GM21390 (cell line): ENCODE data around the gene LRP1B.
"Not testable (repeated sequence)": the region's sequence is repeated elsewhere in the genome, so short reads cannot be mapped to it uniquely, and the experiment has no call there.

Experiments used
- ATAC-seq: cut with Tn5 transposase; IDR thresholded peaks from one replicate; pipeline ENCODE4 v1.9.1; 2021; ENCODE audit not compliant: unreplicated experiment

The LRP1B gene

DNA sequence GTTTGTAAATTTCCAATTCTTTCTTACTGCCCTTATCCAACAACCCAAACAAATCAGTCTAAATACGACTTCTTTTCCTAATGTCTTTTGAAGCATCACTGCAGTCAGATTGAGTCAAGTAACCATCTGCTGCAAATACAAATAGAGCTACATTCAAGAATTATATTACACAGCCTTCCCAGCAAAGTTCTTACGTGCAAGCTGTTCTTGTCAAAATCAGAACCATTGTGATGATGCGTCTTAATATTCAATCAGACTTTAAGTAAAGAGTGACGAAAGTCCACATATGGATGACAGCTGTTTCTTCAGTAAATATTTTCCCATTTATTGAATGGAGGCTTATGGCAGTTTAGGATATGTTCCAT is 943.8 kb downstream of the LRP1B start:
- ATAC-seq = no peak

DNA sequence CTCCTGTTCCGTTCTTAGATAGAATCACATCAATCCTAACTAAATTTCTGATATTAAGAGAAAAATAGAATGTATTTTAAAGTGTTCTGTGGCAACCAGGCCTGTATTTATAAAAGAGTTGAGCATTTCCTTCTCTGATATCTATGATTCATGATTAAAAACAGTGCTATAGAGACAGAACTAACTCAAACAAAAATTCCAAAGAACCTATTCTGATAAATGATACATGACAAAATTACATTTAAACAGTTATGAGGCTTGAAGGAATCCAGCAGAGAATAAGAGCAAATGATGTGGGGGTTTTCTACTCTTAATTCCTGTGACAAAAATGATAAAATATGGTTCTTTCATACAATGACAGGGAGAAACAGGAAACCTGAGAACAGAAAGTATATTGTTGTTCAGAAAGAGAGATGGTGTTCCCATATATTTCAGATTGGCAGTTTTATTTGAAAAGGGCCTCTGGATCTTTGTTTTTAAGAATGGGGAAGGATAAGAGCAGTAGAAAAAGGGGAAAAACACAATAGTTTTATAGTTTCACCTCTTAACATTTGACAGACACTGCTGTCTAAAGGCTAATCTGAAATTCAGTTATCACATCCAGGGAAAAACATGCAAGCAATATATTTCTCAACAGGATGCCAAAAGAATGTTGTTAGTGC is 944.3 kb downstream of the LRP1B start:
- ATAC-seq = no peak

DNA sequence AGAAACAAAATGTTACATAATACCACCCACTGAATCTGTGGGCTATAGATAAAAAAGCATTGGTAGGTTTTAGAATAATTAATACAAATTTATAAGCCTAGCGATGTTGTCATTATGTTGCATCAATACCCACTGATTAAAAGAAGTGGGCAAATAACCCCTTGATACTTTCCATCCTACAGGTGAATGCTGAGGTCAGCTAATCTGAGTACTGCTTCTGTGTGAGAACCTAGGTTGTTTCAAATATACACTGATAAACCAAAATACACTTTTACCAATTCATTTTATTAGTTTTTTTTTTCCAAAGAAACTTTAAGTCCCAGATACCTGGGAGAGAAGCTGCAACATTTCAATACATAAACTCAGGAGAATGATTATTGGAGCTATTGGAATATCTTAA is 948.6 kb downstream of the LRP1B start:
- ATAC-seq = no peak

DNA sequence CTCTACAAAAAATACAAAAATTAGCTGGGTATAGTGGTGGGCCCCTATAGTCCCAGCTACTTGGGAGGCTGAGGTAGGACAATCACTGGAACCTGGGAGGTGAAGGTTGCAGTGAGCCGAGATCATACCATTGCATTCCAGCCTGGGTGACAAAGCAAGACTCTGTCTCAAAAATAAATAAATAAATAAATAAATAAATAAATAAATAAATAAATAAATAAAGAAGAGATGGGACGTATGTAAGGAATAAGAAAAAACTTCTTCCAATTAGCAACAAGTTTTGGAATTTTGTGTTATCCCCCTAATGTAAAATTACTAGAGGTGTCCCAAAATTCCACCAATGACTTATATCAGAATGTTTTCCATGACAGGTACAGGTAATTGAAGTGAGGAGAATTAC is 961.7 kb downstream of the LRP1B start:
- ATAC-seq = not testable (repeated sequence)

DNA sequence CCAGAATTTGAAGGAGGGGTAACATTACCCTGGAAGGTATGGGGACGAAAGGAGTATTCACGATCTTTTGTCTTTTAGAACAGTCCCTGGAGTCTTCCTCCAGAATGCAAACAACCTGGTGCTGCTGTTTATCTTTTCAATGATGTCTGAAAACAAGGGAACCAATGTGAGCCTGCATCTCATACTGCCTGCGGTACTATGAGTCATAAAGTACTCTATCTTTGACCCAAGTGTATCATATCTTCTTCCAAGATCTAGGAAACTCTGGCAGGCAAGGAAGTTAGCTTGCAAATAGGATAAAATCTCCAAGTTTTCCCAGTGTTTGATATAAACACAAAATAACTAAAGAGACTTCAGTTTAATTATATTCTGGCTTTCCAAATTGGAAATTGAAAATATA is 968.5 kb downstream of the LRP1B start:
- no peak for ATAC-seq

DNA sequence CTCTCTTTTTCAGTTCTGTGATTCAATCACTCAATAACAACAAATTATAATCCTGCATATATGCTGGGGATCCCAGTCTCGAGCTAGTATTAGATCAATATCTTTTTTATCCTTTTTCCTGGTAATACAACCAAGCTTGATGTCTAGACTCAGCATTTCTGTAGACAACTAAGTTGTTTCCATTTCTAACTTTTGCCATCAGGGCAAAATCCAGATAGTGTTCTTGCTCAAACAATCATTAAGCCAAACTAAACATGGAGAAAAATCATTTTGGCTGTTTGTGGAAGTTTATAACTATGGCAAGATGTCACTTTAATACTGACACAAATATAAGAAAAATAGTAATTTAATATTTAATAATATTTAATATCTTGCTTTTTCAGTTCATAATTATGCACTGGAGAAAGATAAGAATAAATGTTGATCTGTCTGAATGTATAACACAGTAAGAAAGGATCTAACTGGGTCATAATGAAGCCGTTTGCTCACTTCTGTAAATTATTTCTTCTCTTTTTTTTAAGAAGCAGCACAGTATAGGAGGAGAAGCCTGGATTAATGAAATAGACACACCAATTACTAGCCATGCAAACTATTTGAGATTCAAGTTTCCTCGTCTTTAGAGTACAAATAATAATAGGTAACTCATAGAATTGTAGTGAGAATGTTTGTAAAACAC is 979.1 kb downstream of the LRP1B start:
- no peak for ATAC-seq

DNA sequence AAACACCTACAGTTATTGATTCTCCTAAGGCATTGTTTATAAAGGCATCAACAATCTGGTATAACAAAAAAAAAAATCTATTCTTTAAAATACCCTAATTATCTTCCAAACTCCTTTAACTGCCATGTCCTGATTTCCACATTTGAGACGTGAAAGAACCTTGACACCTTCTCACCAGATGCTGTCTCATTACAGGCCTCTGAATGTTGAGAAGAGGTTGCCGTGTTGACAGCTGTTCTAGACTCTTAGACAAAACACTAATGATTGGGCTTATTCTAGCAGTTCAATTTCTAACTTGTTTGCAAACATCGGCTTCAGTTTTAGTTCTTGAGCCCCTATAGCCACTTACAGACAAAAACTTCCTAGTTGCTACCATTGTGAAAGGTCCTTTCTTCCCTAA is 988.8 kb downstream of the LRP1B start:
- ATAC-seq = no peak

DNA sequence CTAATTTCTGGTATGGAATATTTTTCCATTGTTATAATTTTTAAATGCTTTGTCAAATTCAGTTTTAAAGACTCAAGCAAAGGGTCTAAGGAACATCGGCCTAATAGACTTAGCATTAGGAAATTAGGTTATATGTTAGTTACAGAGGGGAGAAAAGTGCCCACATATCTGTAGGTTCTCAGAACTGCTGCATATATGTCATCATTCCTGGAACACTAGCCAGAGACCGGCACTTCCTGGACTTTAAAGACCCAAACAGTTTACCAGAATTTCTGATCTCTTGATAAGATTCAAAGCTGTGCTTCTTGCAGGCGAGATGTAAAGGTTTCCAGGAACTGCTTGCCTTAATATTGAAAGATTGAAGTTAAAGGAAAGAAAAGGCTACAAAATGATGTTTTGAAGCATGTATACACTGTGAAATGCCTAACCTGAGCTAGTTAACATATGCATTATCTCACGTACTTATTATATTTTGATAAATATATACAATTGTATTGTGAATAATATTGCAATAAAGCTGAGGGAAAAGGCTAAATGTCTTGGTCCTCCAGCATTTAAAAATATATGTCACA is 993.6 kb downstream of the LRP1B start:
- ATAC-seq = no peak

DNA sequence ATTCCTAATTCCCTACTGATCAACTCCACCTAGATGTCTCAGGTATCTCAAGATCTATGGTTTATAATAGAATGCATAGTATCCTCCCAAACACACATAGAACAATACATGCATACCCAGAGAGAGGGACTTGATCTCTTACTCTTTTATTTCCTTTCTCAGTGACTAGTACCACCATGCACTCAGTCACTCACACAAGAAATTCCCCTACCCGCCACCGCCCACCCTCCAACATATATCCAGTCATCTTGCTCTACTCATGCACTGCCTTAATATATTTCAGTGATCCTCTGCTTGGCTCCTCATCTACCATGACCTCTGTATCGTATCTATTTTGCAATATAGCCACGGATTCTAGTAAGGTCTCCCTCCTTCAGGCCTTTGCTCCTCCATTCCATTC is 996.9 kb downstream of the LRP1B start:
- no peak for ATAC-seq

DNA sequence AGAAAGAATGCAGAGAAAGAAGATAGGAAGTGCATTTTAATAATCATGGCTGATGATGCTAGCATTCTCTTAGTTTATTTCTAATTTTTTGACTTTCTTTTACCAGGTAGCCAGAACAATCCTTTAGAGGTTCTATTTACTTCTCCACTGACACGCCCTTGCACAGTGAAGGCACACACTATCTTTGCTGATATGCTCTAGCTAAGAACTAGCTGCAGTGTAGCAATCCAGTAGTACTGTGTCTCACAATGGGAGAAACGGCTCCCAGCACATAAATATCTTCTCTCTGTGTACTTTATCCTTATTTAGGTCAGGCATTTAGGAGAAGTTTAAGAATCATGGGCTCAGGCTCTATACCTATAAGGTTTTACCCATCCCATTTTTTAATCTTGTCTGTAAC is 1005.4 kb downstream of the LRP1B start:
- ATAC-seq = no peak

DNA sequence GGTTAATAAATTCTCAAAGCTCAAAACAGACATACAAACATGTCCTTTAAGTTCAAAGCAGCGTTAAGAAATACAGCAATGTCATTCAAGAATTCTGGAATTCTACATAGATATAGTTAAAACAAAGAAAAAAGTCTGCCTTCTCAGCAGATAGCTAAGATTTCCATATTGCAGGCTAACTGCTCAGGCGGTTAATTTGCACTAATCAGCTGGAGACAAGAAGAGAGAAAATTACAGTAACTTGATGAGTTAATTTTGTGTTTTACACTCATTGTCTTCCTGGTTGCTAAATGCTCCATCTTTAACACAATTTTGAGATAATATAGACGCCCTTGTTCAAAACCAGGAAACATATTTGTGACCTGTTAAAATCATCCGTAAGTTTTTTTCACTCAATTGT is 1012.0 kb downstream of the LRP1B start:
- no peak for ATAC-seq

DNA sequence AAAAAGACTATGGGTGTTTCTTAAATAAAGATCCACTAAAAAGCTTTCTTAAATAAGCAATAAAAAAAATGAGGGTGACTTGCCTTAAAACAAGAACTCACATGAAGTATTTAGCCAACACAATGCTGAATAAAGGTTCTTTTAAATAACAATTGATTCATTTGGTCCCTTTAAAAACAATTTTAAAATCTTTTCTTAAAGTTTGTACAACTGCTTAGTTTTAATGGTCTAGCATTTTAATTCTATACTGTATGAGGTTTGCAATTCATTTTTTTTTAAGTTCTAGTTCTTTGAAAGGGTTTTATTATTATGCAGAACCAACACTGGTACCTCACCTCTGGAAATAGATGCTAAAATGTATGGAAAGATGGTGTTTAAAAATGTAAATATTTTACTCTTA is 1017.5 kb downstream of the LRP1B start:
- no peak for ATAC-seq

DNA sequence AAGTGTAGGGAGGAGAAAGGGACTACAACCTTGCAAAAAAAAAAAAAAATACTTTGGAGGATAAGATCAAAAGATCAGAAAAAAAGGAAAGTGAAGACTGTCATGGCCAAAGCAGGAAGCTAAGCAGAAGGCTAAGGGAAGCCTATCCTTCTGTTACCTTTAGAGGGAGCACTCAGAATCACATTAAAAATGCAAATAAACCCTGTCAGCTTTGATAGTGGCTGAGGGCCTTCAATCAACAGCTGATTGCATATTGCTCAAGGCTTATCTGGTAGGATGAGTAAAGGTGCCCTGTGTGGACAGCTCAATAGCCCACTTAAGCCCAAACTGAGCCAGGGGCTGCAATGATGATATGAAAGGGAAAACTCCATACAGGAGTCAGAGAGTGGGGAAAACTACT is 1021.2 kb downstream of the LRP1B start:
- ATAC-seq = no peak

DNA sequence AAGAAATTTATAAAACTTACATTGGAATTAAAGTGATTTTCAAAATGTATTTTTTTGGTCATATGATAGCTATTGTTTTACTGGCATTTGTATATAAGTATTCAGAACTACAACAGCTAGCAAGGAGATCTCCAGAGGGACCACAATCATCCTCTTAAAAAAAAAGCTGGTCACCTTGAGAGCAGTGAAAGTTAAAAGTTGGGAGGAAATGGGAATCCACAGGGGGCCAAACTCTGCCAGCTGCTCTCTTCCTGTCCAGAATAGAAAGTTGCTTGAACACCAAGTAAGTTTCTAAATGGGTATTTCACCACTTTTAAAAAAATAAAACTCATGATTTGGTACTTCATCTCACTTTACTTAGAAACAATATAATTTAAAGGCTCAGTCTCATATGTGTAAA is 1025.1 kb downstream of the LRP1B start:
- no peak for ATAC-seq

DNA sequence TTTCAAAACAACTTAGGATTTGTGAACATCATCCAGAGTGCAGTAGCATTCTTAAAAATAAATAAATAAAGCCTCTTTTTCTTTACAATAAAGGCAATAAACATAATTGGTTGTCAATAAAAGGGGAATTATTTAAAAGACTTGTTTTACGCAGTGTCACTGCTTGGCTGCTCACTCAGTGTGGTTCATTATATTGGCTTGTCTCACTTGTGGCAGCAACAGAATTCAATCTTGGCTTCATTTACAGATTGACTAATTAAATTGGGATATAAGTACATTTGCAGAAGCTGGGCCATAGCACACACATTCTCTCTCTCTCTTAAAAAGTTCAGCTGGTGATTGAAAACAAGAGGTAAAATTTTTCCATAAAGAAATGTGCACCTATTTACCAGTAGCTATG is 1027.6 kb downstream of the LRP1B start:
- no peak for ATAC-seq

DNA sequence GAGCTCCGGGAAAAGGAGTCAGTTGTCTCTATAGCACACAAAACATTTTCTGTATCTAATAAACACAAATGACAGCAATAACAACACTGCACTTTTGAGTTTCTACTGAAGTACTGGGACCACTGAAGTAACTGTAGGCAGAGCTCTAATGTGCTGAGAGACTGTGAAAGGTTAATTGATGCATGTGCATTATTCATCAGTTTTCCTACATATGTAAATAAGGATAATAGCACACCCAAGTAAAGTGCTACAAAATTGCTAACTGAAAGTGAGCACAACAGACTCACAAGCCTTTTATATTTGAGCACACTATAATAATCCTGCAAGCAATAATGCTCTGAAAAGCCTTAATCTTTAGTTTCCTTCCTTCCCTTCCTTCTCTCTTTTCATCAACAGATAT is 1051.6 kb downstream of the LRP1B start:
- ATAC-seq = no peak

DNA sequence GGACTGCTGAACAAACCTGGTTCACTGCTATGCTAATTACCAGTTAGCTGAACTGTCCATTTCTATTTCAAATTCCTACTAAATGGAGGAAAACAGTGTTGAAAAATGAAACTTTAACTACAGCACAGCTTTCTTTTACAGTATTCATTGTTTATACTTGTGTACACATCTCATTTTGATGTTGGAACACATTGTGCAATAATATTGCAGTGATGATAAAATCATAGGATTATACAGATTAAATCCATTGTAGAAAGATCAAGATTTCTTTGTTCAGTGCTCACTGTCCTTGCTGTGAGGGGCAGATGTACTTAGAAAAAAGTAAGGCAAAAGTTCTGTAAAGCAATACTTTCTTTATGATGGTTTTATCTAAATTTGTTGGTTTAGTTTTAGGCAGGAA is 1055.1 kb downstream of the LRP1B start:
- no peak for ATAC-seq

DNA sequence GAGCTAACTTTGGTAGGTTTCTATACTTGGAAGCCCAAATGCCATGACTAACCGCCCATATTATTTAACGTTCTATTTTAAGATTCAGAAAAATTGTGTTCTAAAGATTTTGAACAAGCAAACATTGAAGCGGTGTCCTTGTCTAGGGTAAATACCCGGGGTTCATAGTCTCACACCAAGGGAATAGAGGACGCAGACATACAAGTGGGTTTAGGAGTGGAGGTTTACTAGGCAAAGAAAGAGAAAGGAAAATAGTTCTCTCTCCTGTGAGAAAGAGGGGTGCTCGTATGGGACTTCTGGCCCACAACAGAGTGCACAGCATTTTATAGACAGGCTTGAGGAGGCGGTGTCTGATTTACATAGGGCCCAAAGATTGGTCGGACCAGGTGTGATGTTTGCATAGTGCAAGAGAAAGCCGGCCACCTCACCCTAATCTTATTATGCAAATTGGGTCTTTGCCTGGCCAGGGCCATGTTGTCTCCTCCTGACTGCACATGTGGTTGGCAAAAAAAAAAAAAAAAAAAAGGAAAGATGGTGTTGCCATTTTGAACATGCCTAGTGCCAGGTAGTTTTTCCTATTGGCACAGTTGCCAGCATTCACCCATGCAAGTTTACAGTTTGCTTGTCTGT is 1062.6 kb downstream of the LRP1B start:
- ATAC-seq = no peak

DNA sequence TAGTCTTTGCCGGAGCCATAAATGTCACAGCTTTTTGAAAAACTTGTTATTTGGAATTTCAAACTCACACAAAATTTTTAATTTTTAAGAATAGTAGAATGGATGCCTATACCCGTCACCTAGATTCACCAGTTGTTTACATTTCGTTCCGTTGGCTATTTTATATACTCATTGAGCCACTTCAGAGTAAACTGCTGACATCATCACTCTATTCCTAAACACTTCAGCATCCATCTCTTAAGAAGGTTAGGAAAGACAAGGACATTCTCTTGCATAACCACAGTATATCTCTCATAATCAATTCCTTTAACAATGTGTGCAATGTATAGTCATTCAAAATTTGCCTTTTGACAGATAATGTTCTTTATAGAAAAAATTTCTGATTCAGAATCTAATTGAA is 1065.8 kb downstream of the LRP1B start:
- no peak for ATAC-seq

DNA sequence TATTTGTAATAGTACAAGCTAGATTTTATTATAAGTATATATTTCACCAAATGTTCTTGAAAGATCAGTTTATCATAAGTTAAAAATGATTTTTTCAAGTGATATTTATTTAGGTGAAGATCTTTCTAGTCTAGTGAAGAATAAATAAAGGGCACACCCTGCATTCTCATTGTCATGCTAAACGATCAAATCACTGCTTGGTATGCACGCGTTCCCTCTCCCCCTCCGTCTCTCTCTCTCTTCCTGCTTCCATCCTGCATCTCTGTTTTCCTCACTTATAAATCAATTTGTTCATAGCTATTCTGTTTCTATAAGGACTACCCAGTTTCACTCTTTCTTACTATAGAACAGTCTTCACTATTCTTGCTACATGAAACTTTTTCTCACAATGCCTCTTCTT is 1067.4 kb downstream of the LRP1B start:
- no peak for ATAC-seq

DNA sequence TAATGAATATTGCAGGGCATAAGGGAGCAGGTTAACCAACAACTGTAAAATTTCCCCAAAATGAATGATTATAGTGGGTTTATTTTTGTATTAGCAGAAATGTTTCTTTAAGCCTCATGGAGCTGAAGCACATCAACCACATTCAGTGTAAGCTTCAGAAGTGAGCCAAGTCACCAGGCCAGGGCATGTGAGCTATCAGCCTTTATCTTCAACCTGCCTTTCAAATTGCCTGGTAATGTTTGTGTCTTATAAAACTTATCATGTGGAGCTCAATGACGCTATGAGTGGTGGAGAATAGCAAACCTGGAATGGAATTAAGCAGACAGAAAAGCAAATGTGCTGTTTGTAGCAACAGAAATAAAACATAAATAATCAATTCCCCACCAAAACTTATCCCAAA is 1068.4 kb downstream of the LRP1B start:
- no peak for ATAC-seq

DNA sequence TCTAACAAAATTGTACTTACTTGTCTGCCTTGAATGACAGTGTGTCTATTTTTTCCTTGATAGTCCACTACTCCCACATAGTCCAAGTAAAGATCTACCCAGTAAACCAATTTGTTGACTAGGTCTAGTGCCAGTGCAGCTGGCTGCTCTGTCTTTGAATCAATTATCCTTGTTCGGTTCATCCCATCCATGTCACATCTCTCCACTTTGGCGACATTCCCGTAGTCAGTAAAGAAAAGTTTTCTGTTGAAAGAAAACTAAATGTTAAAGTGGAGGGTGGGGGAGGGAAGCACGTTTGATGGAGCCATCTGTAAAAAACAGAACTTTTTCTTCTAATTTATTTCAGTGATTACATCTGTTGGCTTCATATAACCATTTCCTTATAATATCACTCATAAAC is 1068.8 kb downstream of the LRP1B start:
- ATAC-seq = no peak
